ENCODE data around the gene ZNF831. TPM values are rescaled to one million over a fixed set of nuclear protein-coding genes. Genes with fewer than 3 reads are reported as not detected.

Gene ZNF831
- total and polyA plus RNA-seq, 10 of the 15 experiments (the other 5 are each of a cell fraction or from before 2014, with no cell fraction given), result 0.01 to 0.97 (median 0.23) TPM

GRCh38 chr20:59214073-59214472 lies 50.5 kb downstream of the ZNF831 start (continued):
- TF ChIP-seq MYC (IDR thresholded peaks at IDR 0.05; ENCODE audit: insufficient read depth, insufficient read length, insufficient replicate concordance, low read length, severe bottlenecking) (no peak), SP1 (IDR thresholded peaks at IDR 0.05; ENCODE audit: low read depth, low read length) (no peak)

GRCh38 chr20:59214606-59215547 lies 51.3 kb downstream of the ZNF831 start:
- no peak for TF ChIP-seq DPF2 (IDR thresholded peaks at IDR 0.05)
- no peak for TF ChIP-seq CHD2 (IDR thresholded peaks at IDR 0.05; ENCODE audit: borderline replicate concordance, low read depth, low read length)
- TF ChIP-seq, protein P1, sequence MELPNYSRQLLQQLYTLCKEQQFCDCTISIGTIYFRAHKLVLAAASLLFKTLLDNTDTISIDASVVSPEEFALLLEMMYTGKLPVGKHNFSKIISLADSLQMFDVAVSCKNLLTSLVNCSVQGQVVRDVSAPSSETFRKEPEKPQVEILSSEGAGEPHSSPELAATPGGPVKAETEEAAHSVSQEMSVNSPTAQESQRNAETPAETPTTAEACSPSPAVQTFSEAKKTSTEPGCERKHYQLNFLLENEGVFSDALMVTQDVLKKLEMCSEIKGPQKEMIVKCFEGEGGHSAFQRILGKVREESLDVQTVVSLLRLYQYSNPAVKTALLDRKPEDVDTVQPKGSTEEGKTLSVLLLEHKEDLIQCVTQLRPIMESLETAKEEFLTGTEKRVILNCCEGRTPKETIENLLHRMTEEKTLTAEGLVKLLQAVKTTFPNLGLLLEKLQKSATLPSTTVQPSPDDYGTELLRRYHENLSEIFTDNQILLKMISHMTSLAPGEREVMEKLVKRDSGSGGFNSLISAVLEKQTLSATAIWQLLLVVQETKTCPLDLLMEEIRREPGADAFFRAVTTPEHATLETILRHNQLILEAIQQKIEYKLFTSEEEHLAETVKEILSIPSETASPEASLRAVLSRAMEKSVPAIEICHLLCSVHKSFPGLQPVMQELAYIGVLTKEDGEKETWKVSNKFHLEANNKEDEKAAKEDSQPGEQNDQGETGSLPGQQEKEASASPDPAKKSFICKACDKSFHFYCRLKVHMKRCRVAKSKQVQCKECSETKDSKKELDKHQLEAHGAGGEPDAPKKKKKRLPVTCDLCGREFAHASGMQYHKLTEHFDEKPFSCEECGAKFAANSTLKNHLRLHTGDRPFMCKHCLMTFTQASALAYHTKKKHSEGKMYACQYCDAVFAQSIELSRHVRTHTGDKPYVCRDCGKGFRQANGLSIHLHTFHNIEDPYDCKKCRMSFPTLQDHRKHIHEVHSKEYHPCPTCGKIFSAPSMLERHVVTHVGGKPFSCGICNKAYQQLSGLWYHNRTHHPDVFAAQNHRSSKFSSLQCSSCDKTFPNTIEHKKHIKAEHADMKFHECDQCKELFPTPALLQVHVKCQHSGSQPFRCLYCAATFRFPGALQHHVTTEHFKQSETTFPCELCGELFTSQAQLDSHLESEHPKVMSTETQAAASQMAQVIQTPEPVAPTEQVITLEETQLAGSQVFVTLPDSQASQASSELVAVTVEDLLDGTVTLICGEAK (IDR thresholded peaks at IDR 0.05; ENCODE audit: borderline replicate concordance), result no peak
- TF ChIP-seq ZZZ3 (IDR thresholded peaks at IDR 0.05; ENCODE audit: control insufficient read depth, insufficient read length, low read depth), result no peak
- no peak for TF ChIP-seq CBX5 (IDR thresholded peaks at IDR 0.05; ENCODE audit: low read depth)
- BruUV-seq (replicated peaks), result no TSS peak
- RAD21 ChIA-PET (ENCODE audit: unreplicated experiment), result no interaction called here
- Histone ChIP-seq H2AFZ (ENCODE audit: control insufficient read depth, low read depth, low read length) (no peak overlapping the region), H3K9me3 (replicated peaks; ENCODE audit: control insufficient read depth, insufficient read depth, low read length) (no peaks in the 10 kb centered on the region), H3K4me2 (ENCODE audit: control insufficient read depth, insufficient read depth) (no peak overlapping the region), H3K27ac (ENCODE audit: control insufficient read depth, insufficient read depth) (no peak overlapping the region), H3K9ac (ENCODE audit: control insufficient read depth, insufficient read depth, low read length) (no peak overlapping the region), H3K79me2 (ENCODE audit: control insufficient read depth, insufficient read depth, low read length) (no peaks in the 10 kb centered on the region), H3K27me3 (replicated peaks in 1 of 2; ENCODE audit: control insufficient read depth in 2 of 2, insufficient read depth in 2 of 2, low read length in 1 of 2) (no peaks in the 10 kb centered on the region; a peak in 1 of 4 replicates), H3K4me3 (no peak overlapping the region), H4K20me1 (ENCODE audit: control insufficient read depth, insufficient read depth) (no peaks in the 10 kb centered on the region), H3K4me1 (ENCODE audit: control insufficient read depth, insufficient read depth, low read length) (no peaks in the 10 kb centered on the region), H3K36me3 (ENCODE audit: control insufficient read depth in 2 of 2, insufficient read depth in 2 of 2, low read length in 1 of 2) (no peaks in the 10 kb centered on the region)
- CTCF ChIA-PET, result interaction anchor here (0.7 kb wide), 1 partner anchor 366 kb away, joined by 3 read pairs; no protein-coding TSS in a partner anchor
- intact Hi-C loops (cut with micrococcal nuclease; ENCODE audit: unreplicated experiment), result no loop called here
- SMC1A ChIA-PET (ENCODE audit: uncharacterized antibody, unreplicated experiment), result no interaction called here
- in situ Hi-C loops (cut with MboI), result no loop called here
- DNase-seq (ENCODE audit: low read depth, low spot score) (no peak), FAIRE-seq (no peak), ATAC-seq (no peak)
- 28% methylated on average over 11 of the region's 11 CpGs for WGBS (ENCODE audit: insufficient coverage, insufficient replicate concordance, low lambda C conversion rate, missing lambda C conversion rate)
- POLR2A ChIA-PET, result no interaction called here

All from GM12878 (cell line).